Measurements from ENCODE around the gene PUS1.

PUS1 gene

GRCh38 chr12:131915823-131916222, 13.3 kb upstream of the PUS1 start:
- DNase-seq (ENCODE audit: low read depth in 2 of 2) = no peak

- DNase-seq (ENCODE audit: low read depth in 2 of 2) = no peak
Measured at GRCh38 chr12:131916306-131917138, 12.6 kb upstream of the PUS1 start.

GRCh38 chr12:131917139-131917710, 11.9 kb upstream of the PUS1 start:
- DNase-seq (ENCODE audit: low read depth in 2 of 2) = no peak

GRCh38 chr12:131917711-131918306, 11.3 kb upstream of the PUS1 start:
- no peak for DNase-seq (ENCODE audit: low read depth in 2 of 2)

- no peak for DNase-seq (ENCODE audit: low read depth in 2 of 2)
Measured at GRCh38 chr12:131918311-131919050, 10.6 kb upstream of the PUS1 start.

- no peak for DNase-seq (ENCODE audit: low read depth in 2 of 2)
Measured at GRCh38 chr12:131919051-131919347, 10.1 kb upstream of the PUS1 start.

- DNase-seq (ENCODE audit: low read depth in 2 of 2) = no peak
Measured at GRCh38 chr12:131919366-131920156, 9.5 kb upstream of the PUS1 start.

GRCh38 chr12:131920157-131920508, 8.9 kb upstream of the PUS1 start:
- DNase-seq (ENCODE audit: low read depth in 2 of 2) = no peak

GRCh38 chr12:131920902-131921840, 7.9 kb upstream of the PUS1 start:
- DNase-seq (ENCODE audit: low read depth in 2 of 2) = no peak

GRCh38 chr12:131921866-131922769, 7.0 kb upstream of the PUS1 start:
- DNase-seq (ENCODE audit: low read depth in 2 of 2) = no peak

- DNase-seq (ENCODE audit: low read depth in 2 of 2) = no peak
Measured at GRCh38 chr12:131922772-131923171, 6.3 kb upstream of the PUS1 start.

GRCh38 chr12:131923260-131923659, 5.8 kb upstream of the PUS1 start:
- DNase-seq (ENCODE audit: low read depth in 2 of 2) = no peak

GRCh38 chr12:131927110-131928079, 1.7 kb upstream of the PUS1 start:
- DNase-seq (ENCODE audit: low read depth in 2 of 2) = no peak

GRCh38 chr12:131928080-131928710, 881 bp upstream of the PUS1 start:
- DNase-seq (ENCODE audit: low read depth in 2 of 2) = peak in 1 of 2 experiments; percentile 25

GRCh38 chr12:131929581-131930456, 743 bp downstream of the PUS1 start:
- no peak for DNase-seq (ENCODE audit: low read depth in 2 of 2)

- no peak for DNase-seq (ENCODE audit: low read depth in 2 of 2)
Measured at GRCh38 chr12:131930510-131930909, 1.4 kb downstream of the PUS1 start.

- DNase-seq (ENCODE audit: low read depth in 2 of 2) = no peak
Measured at GRCh38 chr12:131933387-131933786, 4.3 kb downstream of the PUS1 start.
